K562 (cell line): Measurements from ENCODE around the gene ATP2A1. TPM values are rescaled to one million over a fixed set of nuclear protein-coding genes. Genes with fewer than 3 reads are reported as not detected.
A peak's percentile ranks its signal among the peaks of the same experiment; 100 is the strongest.

Experiments
- CXXC5 ChIP-seq: fragments of 250-450 bp; sonication (Bioruptor Pico); IDR thresholded peaks from 2 replicates; pipeline ENCODE4 v1.8.0; 2022; ENCODE audit warnings: inconsistent platforms, mild to moderate bottlenecking, moderate library complexity
- E2F6 ChIP-seq, 2 experiments: IDR thresholded peaks; 2 replicates each; pipeline ENCODE4 v1.6.1; 2011; ENCODE audit warnings: borderline replicate concordance in 1 of 2, control low read depth in 1 of 2, low read depth in 1 of 2, low read length in 1 of 2, mild to moderate bottlenecking in 1 of 2, mixed read lengths in 1 of 2, moderate library complexity in 1 of 2; ENCODE audit not compliant: insufficient read depth in 1 of 2, insufficient read length in 1 of 2, poor library complexity in 1 of 2, severe bottlenecking in 1 of 2; ENCODE audit errors: extremely low read depth in 1 of 2
- FOXK2 ChIP-seq, 2 experiments: fragments of 450-650 bp; IDR thresholded peaks in 1 of 2; conservative IDR thresholded peaks in 1 of 2; 2 replicates each; pipeline ENCODE4 v1.6.1; 2016; ENCODE audit warnings: low read depth in 2 of 2, mild to moderate bottlenecking in 1 of 2
- MAFF ChIP-seq: IDR thresholded peaks from 2 replicates; pipeline ENCODE4 v1.6.1; 2012; ENCODE audit warnings: low read length, improper control_type of control experiment
- NFRKB ChIP-seq: fragments of 450-650 bp; IDR thresholded peaks from 2 replicates; pipeline ENCODE4 v1.6.1; 2016; ENCODE audit warnings: low read depth
- POLR2AphosphoS5 ChIP-seq: IDR thresholded peaks from 2 replicates; pipeline ENCODE4 v1.6.1; 2011; ENCODE audit warnings: mild to moderate bottlenecking, low read depth, low read length, moderate library complexity; ENCODE audit not compliant: control insufficient read depth, insufficient read depth
- REST ChIP-seq, 2 experiments: fragments of 450-650 bp; formaldehyde crosslinking in 1 of 2; IDR thresholded peaks; 2 replicates each; pipeline versions ENCODE4 v1.4.0 to v1.6.1; 2014 to 2020; ENCODE audit warnings: mild to moderate bottlenecking in 2 of 2, borderline replicate concordance in 1 of 2, low read depth in 1 of 2
- ZNF436 ChIP-seq: fragments of 250-450, 450-650 bp; sonication (Bioruptor Pico); formaldehyde crosslinking; IDR thresholded peaks from 2 replicates; pipeline ENCODE4 v1.7.0; 2020; ENCODE audit warnings: mild to moderate bottlenecking
- ZNF583 ChIP-seq: fragments of 250-450 bp; sonication (Bioruptor Pico); IDR thresholded peaks from 2 replicates; pipeline ENCODE4 v1.4.0; 2020
- polyA plus RNA-seq, 8 experiments: library from polyadenylated mRNA; depleted of rRNA in 4 of 8; stranded (reverse) in 5 of 8; unstranded in 3 of 8; fragments of >200 nt; fragmentation: Nextera tagmentation in 2 of 8; fragmentation: Illumina TruSeq in 1 of 8; extraction: Ambion mirVana in 2 of 8; extraction: Trizol in 1 of 8; gene quantifications; 2 replicates each; pipeline versions ENCODE4 v1.2.1 to v1.2.3, GENCODE V29; 2011 to 2014; ENCODE audit warnings: inconsistent platforms in 1 of 8, missing spikeins in 1 of 8
- total RNA-seq, 7 experiments: library from RNA; depleted of rRNA in 6 of 7; stranded (reverse); fragments of >200 nt in 6 of 7; fragmentation: Illumina TruSeq in 2 of 7; extraction: Trizol in 2 of 7; gene quantifications; 2 replicates each; pipeline versions ENCODE4 v1.2.1 to v1.2.3, GENCODE V29; 2011 to 2021; ENCODE audit warnings: low replicate concordance in 1 of 7

Gene ATP2A1
- total and polyA plus RNA-seq, 9 of the 15 experiments (the other 6 are each of a cell fraction or from before 2014, with no cell fraction given) = 0.25 to 2.6 (median 0.65) TPM

- TF ChIP-seq REST (IDR thresholded peaks at IDR 0.05; ENCODE audit: borderline replicate concordance) = no peak; the same call in 1 of the 2 replicates
- peak; percentile 79; the same call in 1 of the 2 replicates for TF ChIP-seq REST (CRISPR knock-in tag; IDR thresholded peaks at IDR 0.05; ENCODE audit: low read depth)
- peak; percentile 61 to 65; a peak in 3 of 4 replicates for TF ChIP-seq FOXK2 (conservative IDR thresholded peaks at IDR 0.05 in 1 of 2, IDR thresholded peaks at IDR 0.05 in 1 of 2; ENCODE audit: low read depth in 2 of 2)
- TF ChIP-seq NFRKB = peak; percentile 77; the same call in 1 of the 2 replicates
- peak; percentile 56; the same call in 1 of the 2 replicates for TF ChIP-seq ZNF436 (CRISPR knock-in tag)
- peak; percentile 85 for TF ChIP-seq CXXC5
- TF ChIP-seq ZNF583 (CRISPR knock-in tag) = peak; percentile 45; the same call in 1 of the 2 replicates
- TF ChIP-seq MAFF = peak; percentile 19; the same call in 1 of the 2 replicates
- TF ChIP-seq POLR2AphosphoS5 = peak; percentile 75; the same call in 1 of the 2 replicates
- TF ChIP-seq E2F6 (IDR thresholded peaks at IDR 0.05; ENCODE audit: borderline replicate concordance in 1 of 2, extremely low read depth in 1 of 2, insufficient read depth in 1 of 2, insufficient read length in 1 of 2, low read depth in 1 of 2, low read length in 1 of 2, poor library complexity in 1 of 2, severe bottlenecking in 1 of 2) = peak in 1 of 2 experiments; percentile 53
Observed at GRCh38 chr16:28925386-28926228, 47.3 kb downstream of the ATP2A1 start (continued).
